HG03565 (cell line): ENCODE measurements around the gene UGT1A4.
"Not testable (repeated sequence)": the region's sequence is repeated elsewhere in the genome, so short reads cannot be mapped to it uniquely, and the experiment has no call there.

ENCODE experiments used
- ATAC-seq: cut with Tn5 transposase; IDR thresholded peaks from one replicate; pipeline ENCODE4 v1.9.1; 2021; ENCODE audit warnings: mild to moderate bottlenecking, moderate library complexity; ENCODE audit not compliant: unreplicated experiment

Gene UGT1A4

DNA sequence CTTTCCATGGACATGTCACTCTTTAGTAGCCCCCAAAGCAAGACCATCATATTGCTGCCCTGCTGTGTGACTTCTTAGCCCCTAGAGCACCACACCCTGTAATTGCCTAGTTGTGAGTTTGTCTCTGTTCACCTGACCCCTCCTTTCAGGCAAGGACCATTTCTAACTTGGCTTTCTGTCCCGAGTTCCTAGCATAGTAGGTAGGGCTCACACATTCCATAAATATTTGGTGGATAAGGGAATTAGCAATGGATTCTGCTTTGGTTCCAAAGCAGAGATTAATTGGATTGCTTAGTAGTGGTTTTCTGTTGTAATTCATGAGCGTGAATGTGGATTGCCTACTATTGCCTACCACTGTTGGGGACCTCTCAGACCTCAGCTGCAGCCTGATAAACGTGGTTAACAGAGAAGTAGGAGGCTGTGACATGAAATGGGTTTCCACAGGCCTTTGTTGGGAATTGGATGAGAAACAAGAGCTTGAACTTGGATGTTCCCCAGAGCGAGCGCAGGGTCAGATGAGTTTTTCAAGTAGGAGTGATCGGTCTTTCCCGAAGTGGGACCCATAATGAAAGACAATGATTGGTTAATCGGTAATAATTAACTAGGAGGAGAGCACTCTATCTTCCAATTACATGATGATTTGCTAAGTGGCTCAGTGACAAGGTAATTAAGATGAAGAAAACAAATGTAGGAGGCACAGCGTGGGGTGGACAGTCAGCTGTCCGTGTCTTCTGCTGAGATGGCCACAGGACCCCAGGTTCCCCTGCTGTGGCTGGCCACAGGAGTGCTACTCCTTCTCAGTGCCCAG, 28.1 kb downstream of the UGT1A4 start:
- ATAC-seq, result no peak

DNA sequence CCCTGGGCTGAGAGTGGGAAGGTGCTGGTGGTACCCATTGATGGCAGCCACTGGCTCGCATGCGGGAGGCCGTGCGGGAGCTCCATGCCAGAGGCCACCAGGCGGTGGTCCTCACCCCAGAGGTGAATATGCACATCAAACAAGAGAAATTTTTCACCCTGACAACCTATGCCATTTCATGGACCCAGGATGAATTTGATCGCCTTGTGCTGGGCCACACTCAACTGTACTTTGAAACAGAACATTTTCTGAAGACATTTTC, 28.7 kb downstream of the UGT1A4 start:
- ATAC-seq, result no peak

DNA sequence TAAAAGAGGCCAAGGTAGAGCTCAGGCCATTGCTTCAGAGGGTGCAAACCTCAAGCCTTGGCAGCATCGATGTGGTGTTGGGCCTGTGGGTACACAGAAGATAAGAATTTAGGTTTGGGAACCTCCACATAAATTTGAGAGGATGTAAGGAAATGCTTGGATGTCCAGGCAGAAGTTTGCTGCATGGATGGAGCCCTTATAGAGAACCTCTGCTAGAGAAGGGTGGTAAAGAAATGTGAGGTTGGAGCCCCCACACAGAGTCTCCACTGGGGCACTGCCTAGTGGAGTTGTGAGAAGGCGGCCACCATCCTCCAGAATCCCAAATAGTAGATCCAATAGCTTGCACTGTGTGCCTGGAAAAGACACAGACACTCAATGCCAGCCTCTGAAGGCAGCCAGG, 32.2 kb downstream of the UGT1A4 start:
- ATAC-seq, result not testable (repeated sequence)

DNA sequence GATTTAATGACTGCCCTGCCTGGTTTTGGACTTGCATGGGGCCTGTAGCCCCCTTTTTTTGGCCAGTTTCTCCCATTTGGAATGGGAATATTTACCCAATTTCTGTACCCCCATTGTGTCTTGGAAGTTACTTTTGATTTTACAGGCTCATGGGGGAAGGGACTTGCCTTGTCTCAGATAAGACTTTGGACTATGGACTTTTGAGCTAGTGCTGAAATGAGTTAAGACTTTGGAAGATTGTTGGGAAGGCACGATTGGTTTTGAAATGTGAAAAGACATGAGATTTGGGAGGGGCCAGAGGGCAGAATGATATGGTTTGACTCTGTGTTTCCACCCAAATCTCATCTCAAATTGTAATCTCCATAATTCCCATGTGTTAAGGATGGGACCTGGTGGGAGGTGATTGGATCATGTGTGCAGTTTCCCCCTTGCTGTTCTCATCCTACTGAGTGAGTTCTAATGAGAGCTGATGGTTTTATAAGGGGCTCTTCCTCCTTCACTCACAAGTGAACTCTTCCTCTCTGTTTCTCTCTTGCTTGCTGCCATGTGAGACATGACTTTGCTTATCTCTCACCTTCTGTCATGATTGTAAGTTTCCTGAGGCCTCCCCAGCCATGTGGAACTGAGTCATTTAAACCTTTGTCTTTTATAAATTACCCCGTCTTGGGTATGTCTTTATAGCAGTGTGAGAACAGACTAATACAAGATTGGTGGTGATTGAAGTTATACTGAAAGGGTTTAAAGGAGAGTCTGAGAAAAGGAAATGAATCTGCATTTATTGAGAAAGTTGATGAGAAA, 32.9 kb downstream of the UGT1A4 start:
- ATAC-seq, result not testable (repeated sequence)

DNA sequence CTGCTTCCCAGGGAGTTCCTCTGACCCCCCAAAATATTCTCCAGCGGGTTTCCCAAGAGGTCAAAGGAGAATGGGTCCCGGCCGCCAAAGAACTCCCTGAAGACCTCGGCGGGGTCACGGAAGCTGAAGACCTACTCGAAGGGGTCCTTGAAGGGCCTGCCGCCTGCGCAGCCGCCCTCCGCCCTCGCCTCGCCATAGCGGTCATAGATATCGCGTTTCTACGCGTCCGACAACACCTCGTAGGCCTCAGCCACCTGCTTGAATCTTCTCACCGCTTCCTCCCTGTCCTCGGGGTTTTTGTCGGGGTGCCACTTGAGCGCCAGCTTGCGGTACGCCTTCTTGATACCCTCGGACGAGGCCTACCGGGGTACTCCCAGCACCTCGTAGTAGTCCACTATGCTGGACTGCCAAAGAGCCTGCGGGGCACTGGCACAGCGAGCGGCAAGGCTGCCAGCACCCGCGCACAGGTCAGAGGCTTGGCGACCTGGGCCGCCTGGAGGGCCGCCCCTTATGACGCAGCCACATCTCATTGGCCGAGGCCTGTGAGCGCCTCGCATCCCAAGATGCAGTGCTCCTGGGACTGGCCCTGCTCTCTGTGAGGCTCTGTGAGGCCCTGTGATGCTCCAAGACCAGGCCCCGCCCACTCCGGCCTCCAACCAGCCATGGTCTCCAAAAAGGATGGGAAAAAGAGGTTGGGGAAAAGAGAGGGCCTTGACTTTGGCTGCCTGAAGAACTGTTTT, 36.5 kb downstream of the UGT1A4 start:
- ATAC-seq, result no peak

DNA sequence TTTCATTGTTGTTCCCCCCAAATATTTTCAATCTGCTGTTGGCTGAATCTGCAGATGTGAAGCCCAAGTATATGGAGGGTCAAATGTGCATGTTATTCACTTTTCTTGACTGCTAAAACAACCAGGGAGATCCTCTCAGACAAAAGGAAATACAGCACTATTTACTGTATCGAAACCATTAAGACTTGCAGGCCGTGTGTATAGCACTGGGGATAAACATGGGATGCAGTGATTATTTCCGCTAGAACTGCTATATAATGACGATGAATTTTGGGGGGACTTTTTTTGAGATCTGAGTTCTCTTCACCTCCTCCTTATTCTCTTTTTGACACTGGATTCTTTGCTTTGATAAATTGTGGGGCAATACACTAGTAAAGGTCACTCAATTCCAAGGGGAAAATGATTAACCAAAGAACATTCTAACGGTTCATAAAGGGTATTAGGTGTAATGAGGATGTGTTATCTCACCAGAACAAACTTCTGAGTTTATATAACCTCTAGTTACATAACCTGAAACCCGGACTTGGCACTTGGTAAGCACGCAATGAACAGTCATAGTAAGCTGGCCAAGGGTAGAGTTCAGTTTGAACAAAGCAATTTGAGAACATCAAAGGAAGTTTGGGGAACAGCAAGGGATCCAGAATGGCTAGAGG, 38.0 kb downstream of the UGT1A4 start:
- ATAC-seq, result no peak

DNA sequence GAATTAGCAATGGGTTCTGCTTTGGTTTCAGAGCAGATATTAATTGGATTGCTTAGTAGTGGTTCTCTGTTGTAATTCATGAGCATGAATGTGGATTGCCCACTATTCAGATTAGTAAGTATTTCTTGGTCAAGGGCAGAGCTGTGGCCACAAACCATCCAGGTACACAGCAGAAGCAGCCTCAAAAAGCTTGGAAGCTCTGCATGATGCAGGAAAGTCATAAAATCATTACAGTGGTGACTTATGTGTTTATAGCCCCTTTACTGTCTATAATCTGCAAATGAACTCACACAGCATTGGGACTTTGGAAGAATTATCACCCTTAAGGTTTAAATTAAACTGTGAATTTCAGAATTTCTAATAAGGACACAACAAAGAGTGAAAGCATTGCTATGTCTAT, 39.6 kb downstream of the UGT1A4 start:
- no peak for ATAC-seq

DNA sequence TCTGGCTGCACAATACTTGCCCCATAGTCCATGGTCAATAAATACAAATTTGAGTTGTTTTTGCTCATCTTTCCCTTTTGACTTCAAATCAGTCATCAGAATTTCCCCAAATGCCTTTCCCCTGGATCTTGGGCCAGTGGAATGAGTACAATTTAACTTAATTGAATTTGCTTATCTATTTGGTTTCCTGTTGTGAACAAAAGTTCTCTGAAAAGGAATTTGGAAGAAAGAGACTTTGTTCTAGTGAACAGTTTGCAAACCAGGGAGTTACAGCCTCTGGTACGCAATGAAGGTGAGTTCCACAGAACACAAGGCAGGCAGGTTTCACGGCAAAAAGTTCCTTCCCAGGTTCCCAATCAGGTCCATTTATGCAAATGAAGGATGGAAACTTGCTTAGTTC, 40.3 kb downstream of the UGT1A4 start:
- no peak for ATAC-seq

DNA sequence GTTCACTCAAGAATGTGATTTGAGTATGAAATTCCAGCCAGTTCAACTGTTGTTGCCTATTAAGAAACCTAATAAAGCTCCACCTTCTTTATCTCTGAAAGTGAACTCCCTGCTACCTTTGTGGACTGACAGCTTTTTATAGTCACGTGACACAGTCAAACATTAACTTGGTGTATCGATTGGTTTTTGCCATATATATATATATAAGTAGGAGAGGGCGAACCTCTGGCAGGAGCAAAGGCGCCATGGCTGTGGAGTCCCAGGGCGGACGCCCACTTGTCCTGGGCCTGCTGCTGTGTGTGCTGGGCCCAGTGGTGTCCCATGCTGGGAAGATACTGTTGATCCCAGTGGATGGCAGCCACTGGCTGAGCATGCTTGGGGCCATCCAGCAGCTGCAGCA, 41.5 kb downstream of the UGT1A4 start, which contains the start of gene UGT1A1:
TSS of gene UGT1A1 (plus strand) at position 228 of the 400 bp plus-strand sequence. CDS start at position 246, 18 bp downstream.
- ATAC-seq, result no peak

DNA sequence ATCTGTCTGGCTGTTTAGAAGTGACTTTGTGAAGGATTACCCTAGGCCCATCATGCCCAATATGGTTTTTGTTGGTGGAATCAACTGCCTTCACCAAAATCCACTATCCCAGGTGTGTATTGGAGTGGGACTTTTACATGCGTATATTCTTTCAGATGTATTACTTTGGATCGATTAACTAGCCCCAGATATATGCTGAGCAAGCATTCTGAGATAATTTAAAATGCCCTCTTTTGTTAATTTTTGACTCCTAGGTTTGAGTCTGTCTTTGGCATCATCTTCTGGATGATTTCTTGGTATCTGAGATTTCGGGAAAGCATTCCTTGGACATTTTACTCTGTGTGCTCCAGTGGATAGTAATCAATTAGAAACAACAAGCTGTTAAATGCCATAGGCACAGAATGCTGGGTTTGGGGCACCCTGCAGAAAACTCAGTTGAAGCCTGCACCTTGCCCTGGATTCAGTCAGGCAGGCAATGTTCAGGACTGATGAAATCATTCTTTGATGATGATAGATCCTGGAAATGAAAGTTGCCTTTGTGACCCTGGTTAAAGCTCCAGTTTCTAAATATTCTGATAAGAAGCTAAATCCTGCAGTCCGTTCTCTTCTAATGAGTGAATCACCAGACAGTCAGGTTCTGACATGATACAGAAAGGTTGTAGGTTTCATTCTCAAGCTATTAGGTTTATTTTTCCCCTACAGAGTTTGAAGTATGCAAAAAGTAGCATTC, 42.7 kb downstream of the UGT1A4 start:
- ATAC-seq, result no peak

DNA sequence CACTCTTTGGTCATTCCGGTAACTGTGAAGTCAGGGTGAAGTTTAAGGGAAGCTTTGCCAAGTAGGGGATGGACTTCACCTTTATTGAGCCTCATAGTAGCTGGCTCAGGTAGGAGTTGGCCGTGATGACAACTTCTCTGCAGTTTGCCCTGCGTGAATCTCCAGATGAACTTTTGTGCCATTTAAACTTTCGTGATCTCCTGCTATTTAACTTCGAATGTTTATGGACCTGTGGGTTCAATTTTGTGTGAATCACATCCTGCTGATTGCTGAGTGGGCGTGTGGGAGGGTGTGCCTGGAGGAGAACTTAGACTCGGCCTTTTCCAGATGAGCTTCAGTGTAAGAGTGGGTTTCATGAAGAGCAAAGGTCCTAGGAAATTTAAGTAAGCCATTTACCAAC, 45.7 kb downstream of the UGT1A4 start:
- no peak for ATAC-seq

DNA sequence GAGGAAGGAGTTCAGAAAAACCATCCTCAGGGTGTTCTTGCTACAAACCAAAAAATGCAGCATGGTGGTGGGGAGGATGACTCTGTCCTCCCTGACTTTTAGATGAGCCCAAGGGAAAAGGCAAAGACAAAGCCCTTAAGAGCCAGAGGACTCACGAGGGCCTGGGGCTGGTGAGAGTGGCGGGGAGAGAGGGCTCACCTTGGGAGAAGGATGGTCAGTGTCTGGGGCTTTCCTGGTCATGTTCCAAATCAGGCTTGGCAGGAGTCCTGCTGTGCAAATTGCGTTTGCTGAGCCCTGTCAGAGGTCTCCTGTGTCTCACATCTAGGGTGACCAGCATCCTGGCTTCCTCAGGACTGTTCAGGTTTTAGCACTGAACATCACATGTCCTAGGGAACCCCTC, 46.2 kb downstream of the UGT1A4 start:
- ATAC-seq, result no peak

DNA sequence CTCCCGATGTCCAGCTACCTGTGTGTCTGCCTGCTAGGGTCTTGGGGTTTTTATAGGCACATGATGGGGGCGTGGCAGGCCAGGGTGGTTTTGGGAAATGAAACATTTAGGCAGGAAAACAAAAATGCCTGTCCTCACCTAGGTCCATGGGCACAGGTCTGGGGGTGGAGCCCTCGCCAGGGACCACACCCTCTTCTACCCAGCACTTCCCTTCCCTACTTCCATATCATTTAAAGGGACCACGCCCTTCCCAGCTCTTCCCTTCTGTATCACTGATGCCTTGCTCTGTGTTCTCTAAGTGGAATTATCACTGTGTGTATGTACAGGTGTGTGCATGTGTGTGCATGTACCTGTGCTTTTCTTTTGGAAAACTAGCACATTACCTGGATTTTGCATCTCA, 47.9 kb downstream of the UGT1A4 start:
- ATAC-seq, result no peak

DNA sequence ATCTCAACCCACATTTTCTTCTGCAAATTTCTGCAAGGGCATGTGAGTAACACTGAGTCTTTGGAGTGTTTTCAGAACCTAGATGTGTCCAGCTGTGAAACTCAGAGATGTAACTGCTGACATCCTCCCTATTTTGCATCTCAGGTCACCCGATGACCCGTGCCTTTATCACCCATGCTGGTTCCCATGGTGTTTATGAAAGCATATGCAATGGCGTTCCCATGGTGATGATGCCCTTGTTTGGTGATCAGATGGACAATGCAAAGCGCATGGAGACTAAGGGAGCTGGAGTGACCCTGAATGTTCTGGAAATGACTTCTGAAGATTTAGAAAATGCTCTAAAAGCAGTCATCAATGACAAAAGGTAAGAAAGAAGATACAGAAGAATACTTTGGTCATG, 49.5 kb downstream of the UGT1A4 start:
- ATAC-seq, result no peak

DNA sequence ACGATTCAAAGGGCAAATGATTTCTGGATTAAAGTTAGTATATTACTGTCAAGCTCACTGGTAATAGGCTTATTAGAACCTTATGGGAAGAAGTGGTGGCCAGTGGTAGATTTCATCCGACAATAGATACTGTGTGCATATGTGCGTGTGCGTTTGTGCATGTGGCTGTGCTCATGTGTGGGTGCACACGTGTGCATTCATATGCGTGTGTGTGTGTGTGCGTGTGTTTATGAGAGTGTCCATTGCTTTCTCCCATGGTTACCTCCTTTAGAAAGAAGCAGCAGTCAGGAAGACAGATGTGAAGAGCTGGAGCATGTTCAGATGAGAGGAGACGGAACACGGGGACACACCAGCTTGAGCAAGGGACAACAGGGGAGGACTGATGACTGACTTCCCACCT, 50.7 kb downstream of the UGT1A4 start:
- ATAC-seq, result no peak

DNA sequence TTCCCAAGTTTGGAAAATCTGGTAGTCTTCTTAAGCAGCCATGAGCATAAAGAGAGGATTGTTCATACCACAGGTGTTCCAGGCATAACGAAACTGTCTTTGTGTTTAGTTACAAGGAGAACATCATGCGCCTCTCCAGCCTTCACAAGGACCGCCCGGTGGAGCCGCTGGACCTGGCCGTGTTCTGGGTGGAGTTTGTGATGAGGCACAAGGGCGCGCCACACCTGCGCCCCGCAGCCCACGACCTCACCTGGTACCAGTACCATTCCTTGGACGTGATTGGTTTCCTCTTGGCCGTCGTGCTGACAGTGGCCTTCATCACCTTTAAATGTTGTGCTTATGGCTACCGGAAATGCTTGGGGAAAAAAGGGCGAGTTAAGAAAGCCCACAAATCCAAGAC, 53.6 kb downstream of the UGT1A4 start:
- no peak for ATAC-seq

DNA sequence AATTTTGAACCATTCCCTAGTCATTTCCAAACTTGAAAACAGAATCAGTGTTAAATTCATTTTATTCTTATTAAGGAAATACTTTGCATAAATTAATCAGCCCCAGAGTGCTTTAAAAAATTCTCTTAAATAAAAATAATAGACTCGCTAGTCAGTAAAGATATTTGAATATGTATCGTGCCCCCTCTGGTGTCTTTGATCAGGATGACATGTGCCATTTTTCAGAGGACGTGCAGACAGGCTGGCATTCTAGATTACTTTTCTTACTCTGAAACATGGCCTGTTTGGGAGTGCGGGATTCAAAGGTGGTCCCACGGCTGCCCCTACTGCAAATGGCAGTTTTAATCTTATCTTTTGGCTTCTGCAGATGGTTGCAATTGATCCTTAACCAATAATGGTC, 54.0 kb downstream of the UGT1A4 start:
- ATAC-seq, result no peak

DNA sequence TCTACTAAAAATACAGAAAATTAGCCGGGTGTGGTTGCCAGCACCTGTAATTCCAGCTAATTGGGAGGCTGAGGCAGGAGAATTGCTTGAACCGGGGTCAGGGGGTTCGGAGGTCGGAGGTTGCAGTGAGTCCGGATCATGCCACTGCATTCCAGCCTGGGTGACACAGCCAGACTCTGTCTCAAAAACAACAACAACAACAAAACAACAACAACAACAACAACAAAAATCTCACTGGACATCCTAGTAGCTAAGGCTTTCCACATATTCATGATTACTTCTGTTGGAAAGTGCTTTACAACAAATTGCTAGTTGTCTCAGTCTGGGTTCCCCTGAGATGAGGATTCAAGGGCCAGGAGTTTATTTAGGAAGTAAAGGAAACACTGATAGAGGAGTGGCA, 55.3 kb downstream of the UGT1A4 start:
- ATAC-seq, result no peak

DNA sequence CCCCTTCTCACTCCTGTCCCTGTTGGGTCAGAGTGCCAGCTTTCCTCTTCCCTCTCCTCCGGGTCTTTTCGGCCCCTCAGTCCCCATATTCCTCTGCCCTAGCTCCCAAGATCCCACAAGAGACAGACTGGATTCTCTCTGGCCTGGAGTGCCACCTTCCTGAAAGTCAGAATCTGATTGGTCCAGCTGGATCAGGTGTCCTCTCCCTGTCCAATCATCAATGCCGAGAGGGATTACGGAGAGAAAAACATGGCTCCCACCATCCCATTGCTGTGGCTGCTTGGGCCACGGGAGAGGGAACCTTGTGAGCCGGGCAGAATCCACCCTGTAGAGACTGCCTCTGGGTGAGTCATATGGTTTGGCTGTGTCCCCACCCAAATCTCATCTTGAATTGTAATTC, 56.9 kb downstream of the UGT1A4 start:
- no peak for ATAC-seq

DNA sequence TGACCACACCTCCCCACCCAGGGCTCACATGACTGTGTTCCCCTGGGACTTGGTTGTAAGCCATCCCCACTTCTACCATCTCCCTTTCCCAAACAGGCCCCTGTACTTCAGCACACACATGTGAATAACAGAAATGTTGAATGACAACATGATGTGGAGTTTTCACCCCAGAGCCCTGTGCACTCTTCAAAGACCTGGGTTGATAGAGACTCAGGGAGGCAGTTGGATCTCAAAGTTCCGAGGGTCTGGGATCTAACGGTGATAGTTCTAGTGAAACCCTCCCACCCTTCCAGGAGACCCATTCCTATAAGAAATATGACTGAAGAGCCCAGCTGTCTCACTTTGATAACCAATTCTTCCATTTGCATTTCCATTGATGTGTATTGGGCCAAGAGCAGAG, 59.5 kb downstream of the UGT1A4 start, which contains the start of gene MROH2A:
TSS of gene MROH2A (plus strand) at position 301 of the 400 bp plus-strand sequence. CDS start 1,029 bp downstream, outside the sequence.
- no peak for ATAC-seq
